ENCODE measurements around the gene MAP6. TPM values are rescaled to one million over a fixed set of nuclear protein-coding genes. Genes with fewer than 3 reads are reported as not detected.

The MAP6 gene
- total RNA-seq, 1 experiment from 2014 or later: not detected

- no peak for TF ChIP-seq ZBTB33 (IDR thresholded peaks at IDR 0.05; ENCODE audit: extremely low read depth, insufficient replicate concordance, low read length)
Observed at GRCh38 chr11:75611823-75612222, 57.0 kb downstream of the MAP6 start (continued).

DNA sequence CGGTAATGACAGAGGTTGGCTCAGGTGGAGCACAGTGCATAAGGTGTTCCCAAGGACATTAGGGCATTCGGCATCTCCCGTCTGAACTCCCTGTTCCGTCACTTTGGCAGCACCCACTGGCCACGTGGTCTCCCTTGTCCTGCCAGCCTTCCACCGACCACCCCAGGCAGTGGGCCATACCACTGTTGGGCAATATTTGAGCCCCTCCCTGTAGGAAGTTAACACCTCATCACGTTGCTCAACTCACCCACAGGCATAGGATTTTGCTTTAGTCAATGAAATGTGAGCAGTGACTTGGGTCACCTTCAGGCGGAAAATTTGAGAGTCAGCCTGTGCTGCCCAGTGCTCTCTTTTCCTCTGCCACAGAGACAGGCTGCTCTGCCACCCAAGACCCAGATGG, 62.7 kb downstream of the MAP6 start:
- ChIA-PET RAD21 (ENCODE audit: low non-redundant PET in 1 of 2, low total read pairs in 2 of 2, uncharacterized antibody in 2 of 2, unreplicated experiment in 2 of 2) (no interaction called here), POLR2A (no interaction called here), CTCF (no interaction called here)
- Histone ChIP-seq H3K27me3 (ENCODE audit: insufficient read depth, low read length) (peaks cover 9% of the 10 kb centered on the region; the same call in 1 of the 2 replicates), H3K4me2 (ENCODE audit: low read length) (no peak overlapping the region), H3K4me1 (ENCODE audit: control insufficient read depth in 1 of 2, insufficient read depth in 2 of 2, low read length in 2 of 2) (no peaks in the 10 kb centered on the region; a peak in 1 of 4 replicates), H2AFZ (ENCODE audit: low read depth, low read length, poor library complexity, severe bottlenecking) (no peak overlapping the region), H3K79me2 (ENCODE audit: insufficient read depth, low read length) (no peaks in the 10 kb centered on the region), H3K9me3 (ENCODE audit: control insufficient read depth in 1 of 2, insufficient read depth in 1 of 2, low read depth in 1 of 2, low read length in 2 of 2) (no peaks in the 10 kb centered on the region), H3K27ac (ENCODE audit: low read depth, low read length) (no peak overlapping the region), H3K9me2 (ENCODE audit: insufficient read depth) (no peaks in the 10 kb centered on the region), H3K9ac (ENCODE audit: low read length) (no peak overlapping the region), H3K4me3 (replicated peaks in 1 of 2; ENCODE audit: low read depth in 1 of 2, low read length in 2 of 2) (no peak overlapping the region), H4K20me1 (ENCODE audit: insufficient read depth) (no peaks in the 10 kb centered on the region), H3K36me3 (ENCODE audit: control insufficient read depth in 1 of 2, insufficient read depth in 2 of 2, low read length in 2 of 2) (no peaks in the 10 kb centered on the region)
- no peak for TF ChIP-seq ZFX (IDR thresholded peaks at IDR 0.05)
- no peak for TF ChIP-seq CTCF (IDR thresholded peaks at IDR 0.05 in 2 of 3, conservative IDR thresholded peaks at IDR 0.05 in 1 of 3; ENCODE audit: borderline replicate concordance in 1 of 3, insufficient read depth in 1 of 3, low read depth in 2 of 3, low read length in 2 of 3)
- TF ChIP-seq RAD21 (IDR thresholded peaks at IDR 0.05; ENCODE audit: low read depth): no peak
- no peak for TF ChIP-seq EGR1 (IDR thresholded peaks at IDR 0.05; ENCODE audit: low read depth)
- TF ChIP-seq EZH2phosphoT487 (IDR thresholded peaks at IDR 0.05; ENCODE audit: borderline replicate concordance): no peak
- TF ChIP-seq ZBTB33 (IDR thresholded peaks at IDR 0.05; ENCODE audit: extremely low read depth, insufficient replicate concordance, low read length): no peak
- DNase-seq (ENCODE audit: low read depth, low spot score) (no peak), ATAC-seq (no peak)
- intact Hi-C loops (cut with micrococcal nuclease): no loop called here
- BruUV-seq (replicated peaks): no TSS peak
